HepG2 (cell line): ENCODE data around the gene CPHXL2.
A peak's percentile ranks its signal among the peaks of the same experiment; 100 is the strongest.

Experiments used
- CEBPB ChIP-seq: IDR thresholded peaks from 2 replicates; pipeline ENCODE4 v1.6.1; 2011; ENCODE audit warnings: low read depth, low read length, improper control_type of control experiment, borderline replicate concordance
- EP300 ChIP-seq, 3 experiments: sonication (generic) in 1 of 3; formaldehyde crosslinking in 1 of 3; IDR thresholded peaks; 2 replicates each; pipeline versions ENCODE4 v1.5.1 to v1.6.1; 2011 to 2020; ENCODE audit warnings: low read depth in 2 of 3, low read length in 2 of 3, borderline replicate concordance in 1 of 3, improper control_type of control experiment in 1 of 3, mild to moderate bottlenecking in 1 of 3, missing genetic modification reagents in 1 of 3, moderate library complexity in 1 of 3
- KDM4B ChIP-seq: sonication (generic); formaldehyde crosslinking; IDR thresholded peaks from 2 replicates; pipeline ENCODE4 v1.4.0; 2020; ENCODE audit warnings: missing genetic modification reagents
- PHF20 ChIP-seq: sonication (generic); formaldehyde crosslinking; IDR thresholded peaks from 2 replicates; pipeline ENCODE4 v1.5.0; 2020; ENCODE audit warnings: mild to moderate bottlenecking, missing genetic modification reagents
- POLR2A ChIP-seq, 2 experiments: IDR thresholded peaks; 2 replicates each; pipeline ENCODE4 v1.6.1; 2011; ENCODE audit warnings: low read depth in 2 of 2, low read length in 2 of 2, mild to moderate bottlenecking in 1 of 2, moderate library complexity in 1 of 2; ENCODE audit not compliant: insufficient read depth in 1 of 2
- RFX5 ChIP-seq: IDR thresholded peaks from 2 replicates; pipeline ENCODE4 v1.6.1; 2011; ENCODE audit warnings: low read depth, low read length, improper control_type of control experiment
- TAF1 ChIP-seq: sonication (generic); formaldehyde crosslinking; IDR thresholded peaks from 2 replicates; pipeline ENCODE4 v1.4.0; 2020; ENCODE audit warnings: missing genetic modification reagents
- ZFX ChIP-seq: sonication (generic); formaldehyde crosslinking; IDR thresholded peaks from 2 replicates; pipeline ENCODE4 v1.4.0; 2020; ENCODE audit warnings: mild to moderate bottlenecking, low read depth, missing genetic modification reagents, moderate library complexity
- ZNF543 ChIP-seq: sonication (generic); formaldehyde crosslinking; IDR thresholded peaks from 2 replicates; pipeline ENCODE4 v1.4.0; 2020; ENCODE audit warnings: mild to moderate bottlenecking, missing genetic modification reagents
- ZNF766 ChIP-seq: sonication (generic); formaldehyde crosslinking; IDR thresholded peaks from 2 replicates; pipeline ENCODE4 v1.5.0; 2020; ENCODE audit warnings: missing genetic modification reagents, borderline replicate concordance
- TF ChIP-seq, protein P1 (sequence below): sonication (generic); formaldehyde crosslinking; IDR thresholded peaks from 2 replicates; pipeline ENCODE4 v1.8.0; 2022; ENCODE audit warnings: mild to moderate bottlenecking, missing genetic modification reagents
- TF ChIP-seq, protein P2 (sequence below): sonication (generic); formaldehyde crosslinking; IDR thresholded peaks from 2 replicates; pipeline ENCODE4 v1.4.0; 2020; ENCODE audit warnings: missing genetic modification reagents, borderline replicate concordance
- TF ChIP-seq, protein P3 (sequence below): sonication (generic); formaldehyde crosslinking; IDR thresholded peaks from 2 replicates; pipeline ENCODE4 v1.4.0; 2020; ENCODE audit warnings: mild to moderate bottlenecking, missing genetic modification reagents, borderline replicate concordance
- TF ChIP-seq, protein P4 (sequence below): sonication (generic); formaldehyde crosslinking; IDR thresholded peaks from 2 replicates; pipeline ENCODE4 v1.4.0; 2020; ENCODE audit warnings: missing genetic modification reagents

- TF ChIP-seq KDM4B (CRISPR knock-in tag) (no peak), ZNF766 (CRISPR knock-in tag) (peak; percentile 64), PHF20 (CRISPR knock-in tag) (peak; percentile 91), CEBPB (no peak), TAF1 (CRISPR knock-in tag) (peak; percentile 75), POLR2A (IDR thresholded peaks at IDR 0.05; ENCODE audit: insufficient read depth in 1 of 2, low read depth in 2 of 2, low read length in 2 of 2) (peak; percentile 88 to 89), ZNF543 (no peak), EP300 (IDR thresholded peaks at IDR 0.05; ENCODE audit: low read depth in 2 of 2, low read length in 2 of 2) (no peak), EP300 (CRISPR knock-in tag; IDR thresholded peaks at IDR 0.05; ENCODE audit: borderline replicate concordance) (no peak), RFX5 (peak; percentile 84), ZFX (peak; percentile 88)
- TF ChIP-seq, protein P1, sequence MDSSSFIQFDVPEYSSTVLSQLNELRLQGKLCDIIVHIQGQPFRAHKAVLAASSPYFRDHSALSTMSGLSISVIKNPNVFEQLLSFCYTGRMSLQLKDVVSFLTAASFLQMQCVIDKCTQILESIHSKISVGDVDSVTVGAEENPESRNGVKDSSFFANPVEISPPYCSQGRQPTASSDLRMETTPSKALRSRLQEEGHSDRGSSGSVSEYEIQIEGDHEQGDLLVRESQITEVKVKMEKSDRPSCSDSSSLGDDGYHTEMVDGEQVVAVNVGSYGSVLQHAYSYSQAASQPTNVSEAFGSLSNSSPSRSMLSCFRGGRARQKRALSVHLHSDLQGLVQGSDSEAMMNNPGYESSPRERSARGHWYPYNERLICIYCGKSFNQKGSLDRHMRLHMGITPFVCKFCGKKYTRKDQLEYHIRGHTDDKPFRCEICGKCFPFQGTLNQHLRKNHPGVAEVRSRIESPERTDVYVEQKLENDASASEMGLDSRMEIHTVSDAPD (CRISPR knock-in tag): no peak; the same call in 1 of the 2 replicates
- TF ChIP-seq, protein P2, sequence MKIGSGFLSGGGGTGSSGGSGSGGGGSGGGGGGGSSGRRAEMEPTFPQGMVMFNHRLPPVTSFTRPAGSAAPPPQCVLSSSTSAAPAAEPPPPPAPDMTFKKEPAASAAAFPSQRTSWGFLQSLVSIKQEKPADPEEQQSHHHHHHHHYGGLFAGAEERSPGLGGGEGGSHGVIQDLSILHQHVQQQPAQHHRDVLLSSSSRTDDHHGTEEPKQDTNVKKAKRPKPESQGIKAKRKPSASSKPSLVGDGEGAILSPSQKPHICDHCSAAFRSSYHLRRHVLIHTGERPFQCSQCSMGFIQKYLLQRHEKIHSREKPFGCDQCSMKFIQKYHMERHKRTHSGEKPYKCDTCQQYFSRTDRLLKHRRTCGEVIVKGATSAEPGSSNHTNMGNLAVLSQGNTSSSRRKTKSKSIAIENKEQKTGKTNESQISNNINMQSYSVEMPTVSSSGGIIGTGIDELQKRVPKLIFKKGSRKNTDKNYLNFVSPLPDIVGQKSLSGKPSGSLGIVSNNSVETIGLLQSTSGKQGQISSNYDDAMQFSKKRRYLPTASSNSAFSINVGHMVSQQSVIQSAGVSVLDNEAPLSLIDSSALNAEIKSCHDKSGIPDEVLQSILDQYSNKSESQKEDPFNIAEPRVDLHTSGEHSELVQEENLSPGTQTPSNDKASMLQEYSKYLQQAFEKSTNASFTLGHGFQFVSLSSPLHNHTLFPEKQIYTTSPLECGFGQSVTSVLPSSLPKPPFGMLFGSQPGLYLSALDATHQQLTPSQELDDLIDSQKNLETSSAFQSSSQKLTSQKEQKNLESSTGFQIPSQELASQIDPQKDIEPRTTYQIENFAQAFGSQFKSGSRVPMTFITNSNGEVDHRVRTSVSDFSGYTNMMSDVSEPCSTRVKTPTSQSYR: 0 out of 2 replicates have a peak, but pooled peaks have one; percentile 10
- TF ChIP-seq, protein P3, sequence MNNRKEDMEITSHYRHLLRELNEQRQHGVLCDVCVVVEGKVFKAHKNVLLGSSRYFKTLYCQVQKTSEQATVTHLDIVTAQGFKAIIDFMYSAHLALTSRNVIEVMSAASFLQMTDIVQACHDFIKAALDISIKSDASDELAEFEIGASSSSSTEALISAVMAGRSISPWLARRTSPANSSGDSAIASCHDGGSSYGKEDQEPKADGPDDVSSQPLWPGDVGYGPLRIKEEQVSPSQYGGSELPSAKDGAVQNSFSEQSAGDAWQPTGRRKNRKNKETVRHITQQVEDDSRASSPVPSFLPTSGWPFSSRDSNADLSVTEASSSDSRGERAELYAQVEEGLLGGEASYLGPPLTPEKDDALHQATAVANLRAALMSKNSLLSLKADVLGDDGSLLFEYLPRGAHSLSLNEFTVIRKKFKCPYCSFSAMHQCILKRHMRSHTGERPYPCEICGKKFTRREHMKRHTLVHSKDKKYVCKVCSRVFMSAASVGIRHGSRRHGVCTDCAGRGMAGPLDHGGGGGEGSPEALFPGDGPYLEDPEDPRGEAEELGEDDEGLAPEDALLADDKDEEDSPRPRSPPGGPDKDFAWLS (CRISPR knock-in tag): no peak
- TF ChIP-seq, protein P4, sequence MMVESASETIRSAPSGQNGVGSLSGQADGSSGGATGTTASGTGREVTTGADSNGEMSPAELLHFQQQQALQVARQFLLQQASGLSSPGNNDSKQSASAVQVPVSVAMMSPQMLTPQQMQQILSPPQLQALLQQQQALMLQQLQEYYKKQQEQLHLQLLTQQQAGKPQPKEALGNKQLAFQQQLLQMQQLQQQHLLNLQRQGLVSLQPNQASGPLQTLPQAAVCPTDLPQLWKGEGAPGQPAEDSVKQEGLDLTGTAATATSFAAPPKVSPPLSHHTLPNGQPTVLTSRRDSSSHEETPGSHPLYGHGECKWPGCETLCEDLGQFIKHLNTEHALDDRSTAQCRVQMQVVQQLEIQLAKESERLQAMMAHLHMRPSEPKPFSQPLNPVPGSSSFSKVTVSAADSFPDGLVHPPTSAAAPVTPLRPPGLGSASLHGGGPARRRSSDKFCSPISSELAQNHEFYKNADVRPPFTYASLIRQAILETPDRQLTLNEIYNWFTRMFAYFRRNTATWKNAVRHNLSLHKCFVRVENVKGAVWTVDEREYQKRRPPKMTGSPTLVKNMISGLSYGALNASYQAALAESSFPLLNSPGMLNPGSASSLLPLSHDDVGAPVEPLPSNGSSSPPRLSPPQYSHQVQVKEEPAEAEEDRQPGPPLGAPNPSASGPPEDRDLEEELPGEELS (CRISPR knock-in tag): no peak; the same call in 1 of the 2 replicates
Measured at GRCh38 chr16:75622761-75623605, 53.8 kb downstream of the CPHXL2 start, which contains the start of gene ADAT1.
